Measurements from ENCODE around the gene NCMAP. TPM values are rescaled to one million over a fixed set of nuclear protein-coding genes. Genes with fewer than 3 reads are reported as not detected.

Gene NCMAP
- total RNA-seq, 6 experiments from 2014 or later: not detected

GRCh38 chr1:24536391-24536840 lies 19.5 kb upstream of the NCMAP start:
- no peak overlapping the region for H3K4me3 Mint-ChIP-seq
- no peak overlapping the region for H3K27ac Mint-ChIP-seq
- DNase-seq: no peak
- no peaks in the 10 kb centered on the region for H3K9me3 Mint-ChIP-seq
- H3K4me1 Mint-ChIP-seq (ENCODE audit: low read depth): peaks cover 27% of the 10 kb centered on the region
- no peak for TF ChIP-seq CTCF (IDR thresholded peaks at IDR 0.05)
- H3K36me3 Mint-ChIP-seq (ENCODE audit: low read depth): no peaks in the 10 kb centered on the region; the same call in 1 of the 2 replicates
- H3K27me3 Mint-ChIP-seq (ENCODE audit: insufficient read depth): peaks cover 4% of the 10 kb centered on the region

DNA sequence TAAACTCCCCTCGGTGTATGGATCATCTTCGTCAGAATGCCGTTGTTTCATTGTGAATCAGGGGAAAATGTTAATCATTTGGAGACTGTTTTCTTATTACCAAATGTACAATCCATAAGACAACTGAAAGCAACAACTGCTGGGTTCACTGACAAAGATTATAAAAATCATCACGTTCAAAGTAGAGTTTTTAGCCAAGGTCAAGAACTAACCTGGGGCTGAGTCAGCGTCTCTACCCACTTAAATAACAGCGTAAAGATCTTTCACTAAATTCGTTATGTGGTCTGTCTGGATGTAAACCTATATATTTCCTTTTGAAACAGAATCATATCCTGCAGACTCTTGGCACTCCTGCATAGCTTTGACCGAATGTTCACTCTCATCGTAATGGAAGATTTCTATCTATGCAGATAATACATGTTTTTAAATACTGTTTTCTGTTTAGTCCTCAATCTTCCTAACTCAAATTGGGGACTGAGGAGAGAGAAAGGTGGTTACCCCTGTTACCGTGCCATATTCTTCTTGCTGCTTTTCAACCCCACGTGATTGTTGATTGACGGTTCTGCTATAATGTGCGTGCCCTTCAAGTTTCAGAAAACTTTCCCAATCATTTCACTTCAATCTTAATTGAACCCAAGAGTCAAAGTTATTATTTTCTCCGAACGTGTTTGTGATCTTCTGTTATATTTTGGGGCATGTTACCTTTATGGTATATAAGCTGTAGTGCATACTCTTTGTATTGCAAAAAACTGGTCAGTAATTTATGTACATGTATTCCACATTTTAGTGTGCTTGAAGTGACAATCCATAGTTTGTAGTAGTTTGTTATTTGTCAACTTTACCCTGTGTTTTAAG lies 15.6 kb upstream of the NCMAP start:
- H3K27me3 Mint-ChIP-seq (ENCODE audit: insufficient read depth): no peaks in the 10 kb centered on the region
- peaks cover 51% of the 10 kb centered on the region for H3K4me1 Mint-ChIP-seq (ENCODE audit: low read depth)
- TF ChIP-seq CTCF (IDR thresholded peaks at IDR 0.05): no peak
- no peak for DNase-seq
- H3K36me3 Mint-ChIP-seq (ENCODE audit: low read depth): no peaks in the 10 kb centered on the region; the same call in 1 of the 2 replicates
- no peak overlapping the region for H3K27ac Mint-ChIP-seq
- H3K4me3 Mint-ChIP-seq: no peak overlapping the region
- no peaks in the 10 kb centered on the region for H3K9me3 Mint-ChIP-seq

- Mint-ChIP-seq H3K4me3 (no peak overlapping the region), H3K36me3 (ENCODE audit: low read depth) (no peaks in the 10 kb centered on the region; the same call in 1 of the 2 replicates), H3K27me3 (ENCODE audit: insufficient read depth) (no peaks in the 10 kb centered on the region), H3K27ac (0 out of 2 replicates have a peak overlapping the region, but pooled peaks have one; percentile 3), H3K9me3 (no peaks in the 10 kb centered on the region), H3K4me1 (ENCODE audit: low read depth) (peaks cover 48% of the 10 kb centered on the region)
- peak; percentile 50 for DNase-seq
- TF ChIP-seq CTCF (IDR thresholded peaks at IDR 0.05): no peak
Observed at GRCh38 chr1:24540906-24541710, 14.8 kb upstream of the NCMAP start.

GRCh38 chr1:24541711-24542346 lies 14.1 kb upstream of the NCMAP start:
- Mint-ChIP-seq H3K4me3 (no peak overlapping the region), H3K36me3 (ENCODE audit: low read depth) (no peaks in the 10 kb centered on the region), H3K9me3 (no peaks in the 10 kb centered on the region), H3K4me1 (ENCODE audit: low read depth) (peaks cover 41% of the 10 kb centered on the region), H3K27me3 (ENCODE audit: insufficient read depth) (peaks cover 4% of the 10 kb centered on the region; the same call in 1 of the 2 replicates), H3K27ac (no peak overlapping the region)
- DNase-seq: no peak
- peak; percentile 81 for TF ChIP-seq CTCF (IDR thresholded peaks at IDR 0.05)

DNA sequence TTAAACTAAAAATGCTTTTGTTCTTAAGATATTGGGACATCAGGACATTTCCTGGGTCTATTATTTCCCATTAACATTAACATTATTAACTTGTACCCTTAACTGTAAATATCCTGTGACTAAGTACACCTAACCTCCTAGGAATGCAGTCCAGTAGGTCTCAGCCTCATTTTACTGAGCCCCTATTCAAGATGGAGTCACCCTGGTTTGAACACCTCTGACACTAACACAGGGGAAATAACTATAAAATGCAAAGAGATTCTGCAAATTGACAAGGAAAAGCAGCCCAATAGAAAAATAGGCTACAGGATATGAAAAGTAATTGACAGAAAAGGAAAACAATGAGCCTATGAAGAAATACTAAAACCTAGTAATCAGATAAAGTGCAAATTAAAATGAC lies 11.6 kb upstream of the NCMAP start:
- TF ChIP-seq CTCF (IDR thresholded peaks at IDR 0.05): no peak
- Mint-ChIP-seq H3K9me3 (no peaks in the 10 kb centered on the region), H3K4me3 (no peak overlapping the region), H3K36me3 (ENCODE audit: low read depth) (no peaks in the 10 kb centered on the region), H3K27ac (no peak overlapping the region), H3K27me3 (ENCODE audit: insufficient read depth) (peaks cover 7% of the 10 kb centered on the region), H3K4me1 (ENCODE audit: low read depth) (peaks cover 40% of the 10 kb centered on the region)
- no peak for DNase-seq
